ENCODE measurements around the gene TOMM20.

The TOMM20 gene

GRCh38 chr1:235134171-235134570 is 5.5 kb upstream of the TOMM20 start:
- no peak for DNase-seq (ENCODE audit: low read depth)

- no peak for DNase-seq (ENCODE audit: low read depth)
Measured at GRCh38 chr1:235133086-235133485, 4.4 kb upstream of the TOMM20 start.

- DNase-seq (ENCODE audit: low read depth), result peak; percentile 25
Measured at GRCh38 chr1:235131961-235132360, 3.3 kb upstream of the TOMM20 start.

GRCh38 chr1:235130766-235131270 is 2.2 kb upstream of the TOMM20 start:
- DNase-seq (ENCODE audit: low read depth), result no peak

- no peak for DNase-seq (ENCODE audit: low read depth)
Measured at GRCh38 chr1:235129774-235130570, 1.3 kb upstream of the TOMM20 start.

- peak; percentile 26 for DNase-seq (ENCODE audit: low read depth)
Measured at GRCh38 chr1:235127732-235128455, 743 bp downstream of the TOMM20 start.

- DNase-seq (ENCODE audit: low read depth), result no peak
Measured at GRCh38 chr1:235127203-235127602, 1.4 kb downstream of the TOMM20 start.

GRCh38 chr1:235124665-235125064 is 4.0 kb downstream of the TOMM20 start:
- DNase-seq (ENCODE audit: low read depth), result no peak

- no peak for DNase-seq (ENCODE audit: low read depth)
Measured at GRCh38 chr1:235124111-235124510, 4.5 kb downstream of the TOMM20 start.

- DNase-seq (ENCODE audit: low read depth), result no peak
Measured at GRCh38 chr1:235122348-235122747, 6.3 kb downstream of the TOMM20 start.

- DNase-seq (ENCODE audit: low read depth), result no peak
Measured at GRCh38 chr1:235113183-235113917, 15.3 kb downstream of the TOMM20 start.

- DNase-seq (ENCODE audit: low read depth), result no peak
Measured at GRCh38 chr1:235112297-235113182, 16.1 kb downstream of the TOMM20 start.

- DNase-seq (ENCODE audit: low read depth), result no peak
Measured at GRCh38 chr1:235111107-235111506, 17.5 kb downstream of the TOMM20 start.

- no peak for DNase-seq (ENCODE audit: low read depth)
Measured at GRCh38 chr1:235108876-235109275, 19.8 kb downstream of the TOMM20 start.

GRCh38 chr1:235108185-235108593 is 20.4 kb downstream of the TOMM20 start:
- DNase-seq (ENCODE audit: low read depth), result no peak

- no peak for DNase-seq (ENCODE audit: low read depth)
Measured at GRCh38 chr1:235107368-235108184, 21.1 kb downstream of the TOMM20 start.

- DNase-seq (ENCODE audit: low read depth), result no peak
Measured at GRCh38 chr1:235106457-235106856, 22.2 kb downstream of the TOMM20 start.

GRCh38 chr1:235105051-235106043 is 23.3 kb downstream of the TOMM20 start:
- peak; percentile 43 for DNase-seq (ENCODE audit: low read depth)

GRCh38 chr1:235102993-235103411 is 25.6 kb downstream of the TOMM20 start:
- peak; percentile 57 for DNase-seq (ENCODE audit: low read depth)
